HL-60 (cell line): Measurements from ENCODE around the gene PNRC2.
"Not testable (repeated sequence)": the region's sequence is repeated elsewhere in the genome, so short reads cannot be mapped to it uniquely, and the experiment has no call there.

Source experiments
- DNase-seq, 2 experiments: peaks; one replicate each; pipeline ENCODE4 v3.0.0-alpha.2; 2010 to 2020; ENCODE audit warnings: low read depth in 1 of 2, low spot score in 1 of 2
- H3K27ac ChIP-seq: fragments of 250-450 bp; sonication (Bioruptor Pico); replicated peaks from 2 replicates; pipeline ENCODE4 v1.5.1; 2020; ENCODE audit warnings: mild to moderate bottlenecking, moderate library complexity
- H3K27me3 ChIP-seq: fragments of 250-450 bp; sonication (Bioruptor Pico); 2 replicates; pipeline ENCODE4 v1.5.1; 2021; ENCODE audit warnings: mild to moderate bottlenecking, moderate library complexity; ENCODE audit not compliant: insufficient read depth, poor library complexity, severe bottlenecking
- H3K4me3 ChIP-seq: replicated peaks from 2 replicates; pipeline ENCODE4 v1.5.1; 2011; ENCODE audit warnings: mild to moderate bottlenecking, control low read depth, low read length; ENCODE audit not compliant: insufficient read depth
- CTCF ChIP-seq: IDR thresholded peaks from one replicate; pipeline ENCODE4 v1.5.1; 2011; ENCODE audit warnings: low read length, control low read depth, inconsistent platforms; ENCODE audit not compliant: insufficient read depth
- GABPA ChIP-seq: IDR thresholded peaks from 2 replicates; pipeline ENCODE4 v1.6.1; 2012; ENCODE audit warnings: low read depth
- POLR2AphosphoS5 ChIP-seq: IDR thresholded peaks from 2 replicates; pipeline ENCODE4 v1.6.1; 2012; ENCODE audit warnings: low read depth
- REST ChIP-seq: IDR thresholded peaks from 2 replicates; pipeline ENCODE4 v1.6.1; 2012; ENCODE audit warnings: low read depth; ENCODE audit not compliant: insufficient replicate concordance
- SPI1 ChIP-seq: IDR thresholded peaks from 2 replicates; pipeline ENCODE4 v1.6.1; 2012; ENCODE audit warnings: low read depth, mild to moderate bottlenecking, borderline replicate concordance

PNRC2 gene

GRCh38 chr1:23979881-23980727, 20.5 kb downstream of the PNRC2 start, which contains the start of gene SRSF10:
TSS of gene SRSF10 (minus strand) at chr1:23980327. CDS start at chr1:23980255, 72 bp downstream.
- TF ChIP-seq POLR2AphosphoS5 = peak; percentile 99
- TF ChIP-seq REST = peak; percentile 57
- no peak for TF ChIP-seq GABPA
- TF ChIP-seq SPI1 = peak; percentile 81; the same call in 1 of the 2 replicates
- peak; percentile 99 for DNase-seq
- peak within 1 kb of the TSS; percentile 66 for H3K4me3 ChIP-seq
- H3K27me3 ChIP-seq = no peaks in the 10 kb centered on the region
- H3K27ac ChIP-seq = peak within 1 kb of the TSS; percentile 100

- DNase-seq = peak; percentile 35 to 81
- TF ChIP-seq SPI1 = no peak
- TF ChIP-seq POLR2AphosphoS5 = 0 out of 2 replicates have a peak, but pooled peaks have one; percentile 5
- TF ChIP-seq CTCF = no peak
- no peak for TF ChIP-seq GABPA
- H3K27me3 ChIP-seq = no peaks in the 10 kb centered on the region
- H3K27ac ChIP-seq = peak overlapping the region; percentile 100
- H3K4me3 ChIP-seq = peak overlapping the region; percentile 19; the same call in 1 of the 2 replicates
Measured at GRCh38 chr1:23980728-23981070, 21.1 kb downstream of the PNRC2 start.

- no peak for TF ChIP-seq POLR2AphosphoS5
- no peak for TF ChIP-seq CTCF
- TF ChIP-seq SPI1 = no peak
- TF ChIP-seq REST = no peak
- TF ChIP-seq GABPA = no peak
- no peak for DNase-seq
- H3K27ac ChIP-seq = no peak overlapping the region
- H3K4me3 ChIP-seq = no peak overlapping the region
- no peaks in the 10 kb centered on the region for H3K27me3 ChIP-seq
Measured at GRCh38 chr1:23984417-23985186, 25.0 kb downstream of the PNRC2 start.

- H3K27me3 ChIP-seq, DNase-seq, H3K4me3 ChIP-seq, H3K27ac ChIP-seq: not testable (repeated sequence)
Measured at GRCh38 chr1:23987038-23987437, 27.4 kb downstream of the PNRC2 start.
